Activated naive CD8-positive, alpha-beta T cell treated with anti-CD3 and anti-CD28 coated beads, Interleukin-2, amount 50 U/mL, for 24 hours (primary cell): ENCODE measurements around the gene SLC24A3.

Experiments used
- ATAC-seq: fragments of 150-1000 bp; cut with Tn5 transposase; one replicate; pipeline ENCODE4 v1.10.0; 2021
- DNase-seq: peaks from one replicate; pipeline ENCODE4 v3.0.0; 2021
- H3K27ac Mint-ChIP-seq: one replicate; pipeline ENCODE4 v1.8.0; 2021; ENCODE audit warnings: mild to moderate bottlenecking, mixed read lengths
- H3K27me3 Mint-ChIP-seq: one replicate; pipeline ENCODE4 v1.8.0; 2021; ENCODE audit warnings: mixed read lengths
- H3K36me3 Mint-ChIP-seq: one replicate; pipeline ENCODE4 v1.8.0; 2021; ENCODE audit warnings: low read depth, mixed read lengths
- H3K4me1 Mint-ChIP-seq: one replicate; pipeline ENCODE4 v1.8.0; 2021; ENCODE audit warnings: mixed read lengths
- H3K4me3 Mint-ChIP-seq: one replicate; pipeline ENCODE4 v1.8.0; 2021; ENCODE audit warnings: mild to moderate bottlenecking, moderate library complexity, mixed read lengths
- H3K9me3 Mint-ChIP-seq: one replicate; pipeline ENCODE4 v1.8.0; 2021; ENCODE audit warnings: mixed read lengths

SLC24A3 gene

DNA sequence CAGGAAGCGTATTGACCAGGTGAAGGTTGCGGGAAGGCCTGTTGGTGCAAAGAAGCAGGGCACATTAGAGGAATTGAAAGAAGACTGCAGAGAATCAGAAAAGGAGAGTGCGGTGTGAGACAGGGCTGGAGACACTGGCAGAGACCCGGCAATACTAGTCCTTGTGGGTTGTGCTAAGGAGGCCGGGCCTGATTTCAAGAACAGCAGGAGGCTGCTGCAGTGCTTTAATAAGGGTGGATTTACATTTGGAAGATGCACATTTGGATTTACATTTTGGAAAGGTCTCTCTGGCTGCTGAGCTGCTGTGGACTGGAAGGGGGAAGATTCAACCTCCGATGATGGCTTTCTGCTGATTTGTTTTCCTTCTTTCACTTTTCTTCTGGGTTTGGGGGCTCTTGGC is 167.8 kb downstream of the SLC24A3 start:
- Mint-ChIP-seq H3K36me3 (no peaks in the 10 kb centered on the region), H3K4me3 (no peak overlapping the region), H3K27ac (no peak overlapping the region), H3K4me1 (no peaks in the 10 kb centered on the region), H3K27me3 (peaks cover 4% of the 10 kb centered on the region), H3K9me3 (no peaks in the 10 kb centered on the region)
- no peak for DNase-seq
- no peak for ATAC-seq

GRCh38 chr20:19381947-19382346 is 169.5 kb downstream of the SLC24A3 start:
- ATAC-seq (no peak), DNase-seq (no peak)
- no peaks in the 10 kb centered on the region for H3K27me3 Mint-ChIP-seq
- H3K27ac Mint-ChIP-seq: no peak overlapping the region
- no peaks in the 10 kb centered on the region for H3K4me1 Mint-ChIP-seq
- H3K4me3 Mint-ChIP-seq: no peak overlapping the region
- no peaks in the 10 kb centered on the region for H3K36me3 Mint-ChIP-seq
- H3K9me3 Mint-ChIP-seq: no peaks in the 10 kb centered on the region

GRCh38 chr20:19382386-19383340 is 170.2 kb downstream of the SLC24A3 start:
- no peak overlapping the region for H3K27ac Mint-ChIP-seq
- DNase-seq: no peak
- H3K4me1 Mint-ChIP-seq: no peaks in the 10 kb centered on the region
- H3K27me3 Mint-ChIP-seq: no peaks in the 10 kb centered on the region
- H3K36me3 Mint-ChIP-seq: no peaks in the 10 kb centered on the region
- H3K4me3 Mint-ChIP-seq: no peak overlapping the region
- H3K9me3 Mint-ChIP-seq: no peaks in the 10 kb centered on the region
- ATAC-seq: no peak

GRCh38 chr20:19384940-19385339 is 172.5 kb downstream of the SLC24A3 start:
- Mint-ChIP-seq H3K36me3 (no peaks in the 10 kb centered on the region), H3K4me3 (no peak overlapping the region), H3K4me1 (no peaks in the 10 kb centered on the region), H3K27me3 (no peaks in the 10 kb centered on the region), H3K27ac (no peak overlapping the region), H3K9me3 (peaks cover 11% of the 10 kb centered on the region)
- no peak for DNase-seq
- ATAC-seq: no peak

DNA sequence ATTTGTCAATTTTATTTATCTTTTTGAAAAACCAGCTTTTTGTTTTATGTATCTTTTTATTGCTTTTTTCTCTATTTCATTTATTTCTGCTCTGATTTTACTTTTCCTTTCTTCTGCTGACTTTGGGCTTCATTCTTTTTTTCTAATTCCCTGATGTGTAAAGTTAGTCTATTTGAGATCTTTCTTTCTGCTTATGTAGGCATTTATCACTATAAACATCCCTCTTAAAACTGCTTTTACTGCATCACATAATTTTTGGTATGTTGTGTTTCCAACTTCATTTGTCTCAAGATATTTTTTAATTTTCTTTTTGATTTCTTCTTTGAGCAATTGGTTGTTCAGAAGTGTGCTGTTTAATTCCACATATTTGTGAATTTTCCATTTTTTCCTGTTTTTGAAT is 174.8 kb downstream of the SLC24A3 start:
- Mint-ChIP-seq H3K4me3 (no peak overlapping the region), H3K4me1 (no peaks in the 10 kb centered on the region), H3K27ac (no peak overlapping the region), H3K36me3 (no peaks in the 10 kb centered on the region), H3K27me3 (no peaks in the 10 kb centered on the region), H3K9me3 (peaks cover 13% of the 10 kb centered on the region)
- DNase-seq (no peak), ATAC-seq (no peak)

GRCh38 chr20:19392344-19393130 is 180.1 kb downstream of the SLC24A3 start:
- Mint-ChIP-seq H3K4me1 (no peaks in the 10 kb centered on the region), H3K4me3 (no peak overlapping the region), H3K27me3 (peaks cover 2% of the 10 kb centered on the region), H3K9me3 (peaks cover 33% of the 10 kb centered on the region), H3K27ac (no peak overlapping the region), H3K36me3 (no peaks in the 10 kb centered on the region)
- ATAC-seq (no peak), DNase-seq (no peak)

DNA sequence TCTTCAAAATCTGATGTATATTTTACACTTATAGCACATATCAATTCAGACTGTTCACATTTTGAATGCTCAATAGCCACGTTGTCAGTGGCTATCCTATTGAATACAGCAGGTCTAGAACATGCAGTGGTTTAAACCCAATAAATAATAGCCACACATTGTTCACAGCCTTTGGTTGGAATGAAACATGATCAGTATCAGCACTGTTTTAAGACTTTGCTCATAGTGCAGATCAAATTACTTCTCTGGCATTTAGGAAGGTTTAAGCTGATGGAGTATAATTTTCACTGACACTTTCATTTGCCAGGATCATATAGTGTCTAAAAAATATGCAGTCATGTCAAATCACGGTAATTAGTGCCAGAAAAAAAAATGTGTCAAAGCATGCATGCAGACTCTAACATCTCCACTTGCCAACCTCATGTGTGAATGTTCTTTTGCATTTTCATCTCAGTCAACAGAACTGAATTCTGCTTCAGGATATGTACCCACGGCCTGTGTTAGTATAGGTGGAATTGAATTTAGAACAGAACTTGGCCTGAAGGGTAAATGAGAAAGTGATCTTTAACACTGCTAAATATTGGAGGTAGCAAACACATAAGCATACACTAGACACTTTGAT is 184.1 kb downstream of the SLC24A3 start:
- Mint-ChIP-seq H3K9me3 (peaks cover 40% of the 10 kb centered on the region), H3K27me3 (peaks cover 2% of the 10 kb centered on the region), H3K27ac (no peak overlapping the region), H3K4me1 (no peaks in the 10 kb centered on the region), H3K4me3 (no peak overlapping the region), H3K36me3 (no peaks in the 10 kb centered on the region)
- ATAC-seq (no peak), DNase-seq (no peak)

- Mint-ChIP-seq H3K36me3 (no peaks in the 10 kb centered on the region), H3K4me3 (no peak overlapping the region), H3K9me3 (peaks cover 40% of the 10 kb centered on the region), H3K27ac (no peak overlapping the region), H3K27me3 (peaks cover 2% of the 10 kb centered on the region), H3K4me1 (no peaks in the 10 kb centered on the region)
- DNase-seq (no peak), ATAC-seq (no peak)
Measured at GRCh38 chr20:19397226-19397625, 184.8 kb downstream of the SLC24A3 start.

DNA sequence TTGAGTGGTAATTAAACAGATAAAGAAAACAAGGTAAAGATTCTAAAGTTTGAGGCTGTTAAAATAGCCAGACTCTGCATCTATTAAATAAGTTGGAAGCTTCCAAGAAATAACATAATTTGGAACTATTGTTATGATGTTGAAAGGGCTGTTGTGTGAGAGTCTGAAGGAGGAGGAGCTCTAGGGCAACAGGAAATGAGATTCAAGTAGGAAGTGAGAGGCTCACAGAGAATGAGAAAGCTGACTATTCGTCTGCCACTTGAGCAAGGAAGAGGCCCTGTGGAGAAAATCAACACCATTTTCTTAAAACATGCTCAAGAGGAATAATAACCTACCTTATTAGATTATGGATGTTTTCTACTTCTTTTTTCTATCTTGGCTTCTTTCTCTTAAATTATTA is 185.2 kb downstream of the SLC24A3 start:
- DNase-seq: no peak
- no peak for ATAC-seq
- H3K4me3 Mint-ChIP-seq: no peak overlapping the region
- H3K27ac Mint-ChIP-seq: no peak overlapping the region
- no peaks in the 10 kb centered on the region for H3K27me3 Mint-ChIP-seq
- H3K9me3 Mint-ChIP-seq: peaks cover 40% of the 10 kb centered on the region
- H3K4me1 Mint-ChIP-seq: no peaks in the 10 kb centered on the region
- H3K36me3 Mint-ChIP-seq: no peaks in the 10 kb centered on the region

DNA sequence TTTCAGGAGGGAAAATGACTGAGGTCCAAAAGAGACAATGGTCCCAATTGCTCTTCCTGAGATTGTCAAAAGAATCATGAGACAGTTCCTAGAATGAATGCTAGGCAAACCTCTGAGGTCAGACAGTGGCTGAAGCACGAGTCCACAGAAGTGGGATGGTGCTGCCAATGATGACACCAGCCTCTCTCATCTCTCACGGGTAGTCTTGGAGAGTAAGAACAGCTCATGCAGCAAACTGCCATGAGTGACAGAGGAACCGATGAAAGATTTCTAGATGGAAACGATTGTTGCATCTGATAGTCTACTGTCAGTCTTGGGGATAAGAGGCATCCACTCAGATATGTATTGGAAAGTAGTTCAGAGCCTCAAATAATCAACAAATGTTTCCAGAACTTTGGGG is 188.7 kb downstream of the SLC24A3 start:
- ATAC-seq (no peak), DNase-seq (no peak)
- no peak overlapping the region for H3K4me3 Mint-ChIP-seq
- H3K27me3 Mint-ChIP-seq: no peaks in the 10 kb centered on the region
- H3K9me3 Mint-ChIP-seq: peaks cover 29% of the 10 kb centered on the region
- H3K4me1 Mint-ChIP-seq: no peaks in the 10 kb centered on the region
- H3K27ac Mint-ChIP-seq: no peak overlapping the region
- no peaks in the 10 kb centered on the region for H3K36me3 Mint-ChIP-seq

DNA sequence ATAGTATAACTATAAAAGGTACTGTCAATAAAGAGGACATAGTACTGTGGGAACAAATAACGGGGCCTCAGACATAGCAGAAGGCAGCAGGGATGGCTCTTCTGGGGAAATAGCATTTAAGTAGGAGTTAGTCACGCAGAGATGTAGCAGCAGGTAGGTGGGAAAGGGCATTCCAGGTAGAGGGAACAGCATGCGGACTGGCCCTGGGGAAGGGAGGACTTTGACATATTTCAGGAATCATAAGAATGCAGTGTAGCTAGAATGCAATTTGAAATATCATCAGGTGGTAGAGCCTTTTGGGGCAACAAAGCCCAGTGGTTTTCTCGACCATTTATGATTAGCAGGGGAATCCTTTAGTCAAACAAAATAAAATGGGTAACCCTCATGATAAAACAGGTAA is 191.1 kb downstream of the SLC24A3 start:
- Mint-ChIP-seq H3K9me3 (peaks cover 20% of the 10 kb centered on the region), H3K4me3 (no peak overlapping the region), H3K36me3 (no peaks in the 10 kb centered on the region), H3K27me3 (no peaks in the 10 kb centered on the region), H3K4me1 (no peaks in the 10 kb centered on the region), H3K27ac (no peak overlapping the region)
- ATAC-seq (no peak), DNase-seq (no peak)

DNA sequence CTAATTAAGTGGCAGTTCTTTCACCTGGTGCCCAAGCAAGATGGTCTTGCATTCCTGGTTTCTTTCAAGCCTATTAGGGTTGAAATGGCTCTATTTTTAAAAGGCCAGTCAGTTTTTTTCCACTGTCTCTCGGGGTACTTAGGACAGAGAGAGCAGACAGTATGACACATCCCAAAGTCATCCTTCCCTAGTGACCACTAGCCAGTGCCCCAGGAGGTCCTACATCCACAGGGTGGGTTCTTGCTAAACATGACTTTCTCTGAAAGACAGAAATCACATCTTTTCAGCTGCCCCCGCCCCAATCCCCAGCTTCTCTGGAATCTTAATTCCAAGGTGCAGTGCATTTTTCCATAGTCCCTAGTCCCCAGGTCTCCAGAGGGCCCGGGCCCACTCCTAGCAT is 192.4 kb downstream of the SLC24A3 start:
- H3K4me3 Mint-ChIP-seq: no peak overlapping the region
- ATAC-seq (no peak), DNase-seq (no peak)
- no peaks in the 10 kb centered on the region for H3K36me3 Mint-ChIP-seq
- H3K27me3 Mint-ChIP-seq: peaks cover 2% of the 10 kb centered on the region
- H3K27ac Mint-ChIP-seq: no peak overlapping the region
- peaks cover 8% of the 10 kb centered on the region for H3K9me3 Mint-ChIP-seq
- H3K4me1 Mint-ChIP-seq: no peaks in the 10 kb centered on the region

- DNase-seq (no peak), ATAC-seq (no peak)
- Mint-ChIP-seq H3K27me3 (peaks cover 2% of the 10 kb centered on the region), H3K36me3 (no peaks in the 10 kb centered on the region), H3K4me3 (no peak overlapping the region), H3K27ac (no peak overlapping the region), H3K9me3 (peaks cover 5% of the 10 kb centered on the region), H3K4me1 (no peaks in the 10 kb centered on the region)
Measured at GRCh38 chr20:19405958-19406357, 193.5 kb downstream of the SLC24A3 start.

DNA sequence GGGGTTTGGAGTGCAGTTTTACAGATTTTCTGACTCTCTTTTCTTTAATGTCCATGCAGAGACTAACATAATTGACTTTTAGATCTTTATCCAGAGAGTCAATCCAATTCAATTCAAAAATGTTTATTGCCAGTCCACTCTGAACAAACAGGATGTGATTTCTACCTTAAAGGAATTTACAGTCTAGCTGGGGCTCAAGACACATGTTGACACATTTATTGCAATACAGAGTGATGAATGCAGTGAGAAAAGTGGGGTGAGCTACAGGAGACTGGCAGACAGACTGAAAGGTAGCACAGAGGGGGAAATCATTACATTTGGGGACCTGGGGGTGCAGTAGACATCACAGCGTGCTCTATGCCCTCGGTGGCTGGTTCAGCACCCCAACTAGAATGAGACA is 193.9 kb downstream of the SLC24A3 start:
- Mint-ChIP-seq H3K36me3 (no peaks in the 10 kb centered on the region), H3K4me3 (no peak overlapping the region), H3K4me1 (no peaks in the 10 kb centered on the region), H3K9me3 (peaks cover 5% of the 10 kb centered on the region), H3K27me3 (peaks cover 2% of the 10 kb centered on the region), H3K27ac (no peak overlapping the region)
- DNase-seq: no peak
- ATAC-seq: no peak

DNA sequence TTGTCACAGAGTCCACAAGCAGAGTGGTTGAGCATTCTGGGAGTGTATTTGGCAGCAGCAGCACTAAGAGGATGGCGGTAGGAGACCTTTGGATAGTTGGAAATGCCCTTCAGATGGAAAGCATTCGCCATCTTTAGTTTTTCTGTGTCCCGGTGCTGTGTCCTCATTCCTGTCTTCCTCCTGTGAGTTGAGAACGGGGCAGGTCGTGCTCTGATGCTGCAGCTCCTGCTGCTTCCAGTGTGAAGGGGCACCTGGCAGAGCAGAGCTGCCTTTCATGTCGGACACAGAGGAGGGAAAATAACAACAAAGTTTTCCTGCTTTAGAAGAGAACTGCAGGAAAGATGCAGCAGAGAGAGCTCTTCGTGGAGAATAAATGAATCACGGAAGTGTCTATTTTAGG is 194.8 kb downstream of the SLC24A3 start:
- Mint-ChIP-seq H3K4me1 (no peaks in the 10 kb centered on the region), H3K36me3 (no peaks in the 10 kb centered on the region), H3K27me3 (peaks cover 2% of the 10 kb centered on the region), H3K27ac (no peak overlapping the region), H3K9me3 (peaks cover 5% of the 10 kb centered on the region), H3K4me3 (no peak overlapping the region)
- ATAC-seq: no peak
- no peak for DNase-seq
